Immature natural killer cell (primary cell): Measurements from ENCODE around the gene RPUSD4. TPM values are rescaled to one million over a fixed set of nuclear protein-coding genes. Genes with fewer than 3 reads are reported as not detected.

ENCODE experiments used
- DNase-seq, 3 donors: peaks; one replicate each; pipeline ENCODE4 v3.0.0; 2022; ENCODE audit warnings: mixed read lengths in 1 of 3
- H3K27ac Mint-ChIP-seq, 6 donors: one replicate each; pipeline ENCODE4 v1.8.0; 2020; ENCODE audit warnings: mixed read lengths in 6 of 6, mild to moderate bottlenecking in 5 of 6, inconsistent platforms in 4 of 6, moderate library complexity in 3 of 6
- H3K27me3 Mint-ChIP-seq, 3 donors: one replicate each; pipeline ENCODE4 v1.8.0; 2020 to 2021; ENCODE audit warnings: low read depth in 3 of 3, mild to moderate bottlenecking in 3 of 3, mixed read lengths in 3 of 3, moderate library complexity in 3 of 3, inconsistent platforms in 1 of 3
- H3K36me3 Mint-ChIP-seq, 3 donors: one replicate each; pipeline ENCODE4 v1.8.0; 2020; ENCODE audit warnings: mixed read lengths in 3 of 3, inconsistent platforms in 2 of 3, mild to moderate bottlenecking in 2 of 3
- H3K4me1 Mint-ChIP-seq, 2 donors: one replicate each; pipeline ENCODE4 v1.8.0; 2020; ENCODE audit warnings: inconsistent platforms in 2 of 2, mild to moderate bottlenecking in 2 of 2, mixed read lengths in 2 of 2, moderate library complexity in 1 of 2
- H3K4me3 Mint-ChIP-seq, 5 donors: one replicate each; pipeline ENCODE4 v1.8.0; 2020; ENCODE audit warnings: mild to moderate bottlenecking in 5 of 5, mixed read lengths in 5 of 5, inconsistent platforms in 3 of 5, moderate library complexity in 3 of 5
- H3K9me3 Mint-ChIP-seq, 6 donors: one replicate each; pipeline ENCODE4 v1.8.0; 2020; ENCODE audit warnings: mild to moderate bottlenecking in 6 of 6, mixed read lengths in 6 of 6, inconsistent platforms in 4 of 6, moderate library complexity in 3 of 6
- polyA plus RNA-seq, 3 donors: library from polyadenylated mRNA; unstranded; fragments of 300-500 nt; fragmentation: Illumina TruSeq; gene quantifications; one replicate each; pipeline ENCODE4 v1.2.3, GENCODE V29; 2021

Gene RPUSD4
- polyA plus RNA-seq, 3 donors from 2014 or later: 4.5 to 15.0 (median 10.5) TPM

DNA sequence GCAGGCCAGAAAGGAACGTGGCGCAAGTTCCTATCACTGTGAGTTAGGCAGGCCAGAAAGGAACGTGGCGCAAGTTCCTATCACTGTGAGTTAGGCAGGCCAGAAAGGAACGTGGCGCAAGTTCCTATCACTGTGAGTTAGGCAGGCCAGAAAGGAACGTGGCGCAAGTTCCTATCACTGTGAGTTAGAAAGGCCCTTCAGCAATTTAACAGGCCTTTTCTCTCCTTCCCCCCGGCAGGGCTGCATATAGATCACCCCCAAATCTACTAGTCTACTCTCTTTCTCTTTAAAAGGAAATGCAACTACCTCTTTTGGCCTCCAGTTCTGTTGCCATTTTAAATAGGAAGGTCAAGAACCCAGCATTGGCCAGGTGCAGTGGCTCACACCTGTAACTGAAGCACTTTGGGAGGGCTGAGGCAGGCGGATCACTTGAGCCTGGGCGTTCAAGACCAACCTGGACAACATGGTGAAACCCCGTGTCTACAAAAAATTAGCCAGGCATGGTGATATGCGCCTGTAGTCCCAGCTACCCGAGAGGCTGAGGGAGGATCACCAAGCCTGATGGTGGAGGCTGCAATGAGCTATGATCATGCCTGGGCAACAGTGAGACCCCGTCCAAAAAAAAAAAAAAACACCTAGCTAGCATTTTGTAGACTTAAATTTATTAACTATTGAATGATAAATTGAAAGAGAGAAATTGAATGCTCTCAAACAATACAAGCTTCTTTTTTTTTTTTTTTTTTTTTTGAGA is 15.1 kb upstream of the RPUSD4 start:
- no peak overlapping the region for H3K27ac Mint-ChIP-seq
- no peak overlapping the region for H3K4me3 Mint-ChIP-seq
- H3K36me3 Mint-ChIP-seq: peaks cover 0 to 3% (median 0%) of the 10 kb centered on the region in 3 donors
- peaks cover 0 to 3% (median 0%) of the 10 kb centered on the region in 3 donors for H3K27me3 Mint-ChIP-seq
- no peaks in the 10 kb centered on the region for H3K4me1 Mint-ChIP-seq
- H3K9me3 Mint-ChIP-seq: no peaks in the 10 kb centered on the region
- DNase-seq: no peak

DNA sequence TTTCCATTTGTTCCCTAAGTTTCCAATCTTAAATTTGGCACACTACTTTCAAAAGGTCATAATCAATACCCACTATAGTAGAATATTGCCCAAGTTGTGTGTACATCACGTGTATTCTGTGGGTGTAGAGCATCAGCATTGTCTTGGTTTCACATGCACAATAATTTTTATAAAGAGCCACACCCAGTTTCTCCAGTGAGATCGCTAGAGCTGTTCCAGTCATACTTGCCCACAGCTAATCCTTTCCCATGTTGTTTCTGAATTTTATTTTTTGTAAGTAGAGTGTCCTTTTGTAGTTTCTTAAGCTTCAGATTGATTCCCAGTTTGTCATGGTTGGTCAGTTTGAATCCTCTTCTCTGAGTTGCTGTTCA is 13.8 kb upstream of the RPUSD4 start:
- Mint-ChIP-seq H3K27me3 (peaks cover 0 to 3% (median 0%) of the 10 kb centered on the region in 3 donors), H3K4me3 (no peak overlapping the region), H3K4me1 (no peaks in the 10 kb centered on the region), H3K27ac (no peak overlapping the region), H3K9me3 (no peaks in the 10 kb centered on the region), H3K36me3 (peaks cover 0 to 3% (median 0%) of the 10 kb centered on the region in 3 donors)
- DNase-seq: no peak

DNA sequence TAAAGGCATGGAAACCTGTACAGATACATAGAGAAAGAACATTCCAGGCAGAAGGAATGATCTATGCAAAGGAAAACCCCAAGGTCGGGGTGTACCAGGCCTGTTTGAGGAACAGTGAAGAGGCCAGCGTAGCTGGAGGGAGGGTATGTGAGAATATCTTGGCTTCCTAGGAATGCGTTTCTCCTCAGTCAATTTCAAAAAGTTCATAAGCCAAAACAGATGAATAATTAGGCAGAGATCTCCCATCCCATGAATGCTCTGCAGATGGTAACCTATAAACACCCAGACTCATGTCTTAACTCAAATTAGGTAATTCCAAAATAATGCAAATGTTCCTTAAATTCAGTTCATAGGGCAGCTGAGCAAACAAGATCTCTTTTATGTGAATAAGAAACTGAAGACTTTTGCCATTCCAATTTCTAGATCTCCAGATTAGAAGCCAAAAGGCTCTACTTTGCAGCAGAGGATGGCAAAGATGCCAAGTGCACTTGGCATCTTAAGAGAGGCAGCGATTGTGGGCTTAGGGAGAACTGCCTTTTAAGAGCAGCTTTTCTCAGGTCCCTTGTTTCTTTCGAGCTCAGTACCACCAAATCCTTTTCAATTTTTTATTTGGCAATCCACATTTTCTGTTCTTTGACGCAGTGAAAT is 13.3 kb upstream of the RPUSD4 start:
- H3K9me3 Mint-ChIP-seq: no peaks in the 10 kb centered on the region
- no peak overlapping the region for H3K4me3 Mint-ChIP-seq
- H3K27ac Mint-ChIP-seq: no peak overlapping the region
- no peaks in the 10 kb centered on the region for H3K4me1 Mint-ChIP-seq
- peaks cover 0 to 3% (median 0%) of the 10 kb centered on the region in 3 donors for H3K27me3 Mint-ChIP-seq
- DNase-seq: no peak
- peaks cover 0 to 2% (median 0%) of the 10 kb centered on the region in 3 donors for H3K36me3 Mint-ChIP-seq

DNA sequence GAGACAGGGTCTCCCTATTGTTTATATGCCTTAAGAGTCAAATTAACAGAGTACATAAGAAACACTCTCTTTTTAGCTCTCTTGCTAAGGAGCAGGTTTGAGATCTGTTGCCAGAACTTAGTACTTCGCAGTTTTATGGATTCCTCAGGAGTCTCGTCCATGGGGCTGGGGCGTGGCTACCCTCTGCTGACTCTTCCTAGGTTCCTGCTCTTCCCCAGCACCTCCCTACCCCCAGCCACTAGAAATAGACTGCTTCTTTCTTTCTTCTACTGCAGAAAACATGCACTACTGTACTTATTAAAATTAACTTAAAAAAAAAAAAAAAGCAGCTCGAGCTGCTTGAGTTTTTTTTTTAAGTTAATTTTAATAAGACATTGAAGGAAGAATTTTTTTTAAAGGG is 8.1 kb upstream of the RPUSD4 start:
- H3K4me1 Mint-ChIP-seq: no peaks in the 10 kb centered on the region
- H3K4me3 Mint-ChIP-seq: no peak overlapping the region
- no peaks in the 10 kb centered on the region for H3K36me3 Mint-ChIP-seq
- H3K27ac Mint-ChIP-seq: no peak overlapping the region
- no peak for DNase-seq
- H3K9me3 Mint-ChIP-seq: no peaks in the 10 kb centered on the region
- no peaks in the 10 kb centered on the region for H3K27me3 Mint-ChIP-seq

DNA sequence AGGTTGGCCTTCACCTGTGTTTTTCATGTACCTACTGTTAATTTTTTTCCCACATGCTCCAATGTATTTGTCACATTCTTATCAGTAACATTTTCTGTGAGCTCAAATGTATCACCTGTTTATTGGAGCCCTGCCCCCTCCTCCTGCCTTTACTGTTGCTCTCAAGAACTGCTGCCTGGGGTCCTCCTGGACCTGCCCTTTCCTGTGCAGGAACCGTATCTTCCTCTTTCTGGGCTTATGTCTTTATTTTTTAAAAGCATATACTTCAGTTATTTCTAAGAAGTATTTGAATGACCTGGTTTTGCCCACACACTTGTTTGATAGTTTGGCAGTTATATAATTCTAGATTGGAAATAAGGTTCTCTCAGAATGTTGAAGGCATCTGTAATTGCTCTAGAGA is 6.0 kb upstream of the RPUSD4 start:
- no peak for DNase-seq
- H3K9me3 Mint-ChIP-seq: no peaks in the 10 kb centered on the region
- H3K4me1 Mint-ChIP-seq: peaks cover 7 to 8% of the 10 kb centered on the region in 2 donors
- H3K27me3 Mint-ChIP-seq: peaks cover 0 to 2% (median 0%) of the 10 kb centered on the region in 3 donors
- peak overlapping the region in 1 of 6 donors; percentile 36 for H3K27ac Mint-ChIP-seq
- H3K36me3 Mint-ChIP-seq: no peaks in the 10 kb centered on the region
- no peak overlapping the region for H3K4me3 Mint-ChIP-seq

DNA sequence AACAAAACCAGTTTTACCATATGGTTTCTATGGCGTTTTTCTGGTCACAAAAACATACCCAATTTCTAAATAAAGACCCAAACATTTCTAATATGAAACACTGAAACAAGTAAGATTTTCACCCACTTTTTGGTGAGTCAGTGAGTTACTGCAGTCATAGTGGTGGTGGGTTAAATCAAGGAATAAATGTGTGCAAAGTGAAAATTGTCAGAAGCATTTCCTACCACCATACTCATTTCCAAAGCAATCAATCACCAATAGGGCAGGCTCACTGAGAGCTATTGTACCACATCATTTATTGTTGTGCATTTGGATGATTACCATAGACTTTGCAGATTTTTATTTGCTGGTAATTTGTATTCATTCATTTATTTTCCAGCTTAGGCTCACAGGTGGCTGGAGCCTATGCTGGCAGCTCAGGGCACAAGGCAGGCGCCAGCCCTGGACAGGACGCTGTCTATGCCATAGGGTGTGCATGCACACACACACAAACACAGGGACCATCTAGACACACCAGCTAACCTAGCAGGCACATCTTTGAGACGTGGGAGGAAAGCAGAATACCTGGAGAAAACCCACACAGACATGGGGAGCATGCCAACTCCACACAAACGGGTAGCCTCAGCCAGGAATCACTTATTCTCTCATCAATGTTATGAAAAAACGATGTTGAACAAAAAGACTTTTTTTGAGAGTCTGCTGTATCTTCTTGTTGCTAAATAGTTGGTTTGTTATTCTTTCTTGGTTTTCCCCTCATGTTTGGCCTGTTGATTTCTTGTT is 5.3 kb upstream of the RPUSD4 start:
- Mint-ChIP-seq H3K9me3 (no peaks in the 10 kb centered on the region), H3K4me1 (peaks cover 14 to 16% of the 10 kb centered on the region in 2 donors), H3K27ac (no peak overlapping the region), H3K27me3 (peaks cover 0 to 2% (median 0%) of the 10 kb centered on the region in 3 donors), H3K36me3 (no peaks in the 10 kb centered on the region), H3K4me3 (no peak overlapping the region)
- DNase-seq: no peak

DNA sequence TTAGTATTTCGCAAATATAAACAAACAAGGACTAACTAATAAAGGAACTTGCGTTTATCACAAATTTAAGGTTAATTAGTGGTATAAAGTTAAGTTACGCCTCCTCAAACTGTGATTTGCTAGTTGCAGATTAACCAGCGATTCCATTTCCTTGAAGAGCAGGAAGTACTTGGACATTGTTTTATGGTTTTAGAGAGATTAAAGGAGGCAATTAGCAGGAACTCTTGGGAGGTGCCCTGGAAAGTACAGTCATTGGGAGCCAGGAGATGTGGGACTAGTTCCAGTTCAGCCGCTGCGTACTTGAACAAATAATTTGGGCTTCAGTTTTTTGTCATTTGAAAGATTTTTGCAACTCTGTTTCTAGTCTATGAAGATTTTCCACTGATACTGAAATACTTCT is 3.4 kb upstream of the RPUSD4 start:
- H3K27me3 Mint-ChIP-seq: peaks cover 2 to 4% (median 2%) of the 10 kb centered on the region in 3 donors
- no peaks in the 10 kb centered on the region for H3K36me3 Mint-ChIP-seq
- H3K4me1 Mint-ChIP-seq: peaks cover 29 to 34% of the 10 kb centered on the region in 2 donors
- no peak for DNase-seq
- H3K27ac Mint-ChIP-seq: no peak overlapping the region
- no peaks in the 10 kb centered on the region for H3K9me3 Mint-ChIP-seq
- H3K4me3 Mint-ChIP-seq: no peak overlapping the region

DNA sequence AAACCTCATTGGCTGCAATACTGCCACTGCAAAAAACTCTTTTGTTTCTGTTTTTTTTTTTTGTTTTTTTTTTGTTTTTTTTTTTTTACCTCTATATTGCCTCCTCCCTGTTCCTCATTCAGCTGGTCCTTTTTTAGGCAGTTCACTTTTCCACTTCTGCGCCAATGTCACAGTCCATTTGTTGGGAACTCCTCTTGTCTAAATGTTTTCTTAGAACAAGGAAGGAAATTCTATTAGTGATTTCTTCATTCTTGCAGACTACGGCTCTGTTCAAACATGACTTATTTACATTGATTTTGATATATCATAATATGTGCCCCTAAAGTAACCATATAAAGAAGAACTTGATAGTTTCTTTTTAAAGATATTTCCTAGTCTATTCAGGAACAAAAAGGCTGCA is 3.0 kb upstream of the RPUSD4 start:
- Mint-ChIP-seq H3K4me1 (peaks cover 29 to 34% of the 10 kb centered on the region in 2 donors), H3K27me3 (peaks cover 2 to 4% (median 2%) of the 10 kb centered on the region in 3 donors), H3K36me3 (peaks cover 0 to 2% (median under 1%) of the 10 kb centered on the region in 3 donors), H3K27ac (no peak overlapping the region), H3K9me3 (no peaks in the 10 kb centered on the region), H3K4me3 (no peak overlapping the region)
- DNase-seq: no peak

DNA sequence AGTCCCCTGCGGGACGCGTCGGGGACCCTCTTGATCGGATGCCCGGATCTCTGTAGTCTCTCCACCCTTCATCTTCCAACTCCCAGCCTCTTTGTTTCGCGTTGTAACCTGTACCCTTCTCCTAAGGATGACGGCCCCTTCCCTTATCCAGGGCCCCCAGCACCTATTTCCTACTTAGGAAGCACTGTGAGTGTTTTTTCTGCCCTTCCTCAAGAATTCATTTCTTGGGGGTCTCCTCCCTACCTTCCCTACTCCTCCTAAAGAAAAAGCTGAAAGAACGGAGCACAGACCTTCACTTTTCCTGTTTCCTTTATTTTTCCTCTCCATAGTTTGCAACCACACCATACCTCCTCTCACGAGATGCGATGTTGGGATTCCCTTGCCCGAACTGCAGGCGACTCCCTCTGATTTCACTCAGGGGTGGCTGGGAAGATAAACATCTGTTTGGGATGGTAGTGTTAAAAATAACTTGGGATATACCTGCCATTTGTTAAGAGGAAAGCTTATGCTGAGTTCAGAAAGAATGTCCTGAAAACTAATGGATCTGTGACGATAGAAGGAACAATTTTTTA is 725 bp upstream of the RPUSD4 start:
- H3K36me3 Mint-ChIP-seq: peaks cover 0 to 12% (median 4%) of the 10 kb centered on the region in 3 donors
- no peaks in the 10 kb centered on the region for H3K9me3 Mint-ChIP-seq
- H3K27ac Mint-ChIP-seq: peak overlapping the region; percentile 83 to 97 (median 94)
- no peak for DNase-seq
- H3K4me1 Mint-ChIP-seq: peaks cover 29 to 34% of the 10 kb centered on the region in 2 donors
- peaks cover 2 to 4% (median 2%) of the 10 kb centered on the region in 3 donors for H3K27me3 Mint-ChIP-seq
- H3K4me3 Mint-ChIP-seq: peak overlapping the region; percentile 97 to 99 (median 98)

DNA sequence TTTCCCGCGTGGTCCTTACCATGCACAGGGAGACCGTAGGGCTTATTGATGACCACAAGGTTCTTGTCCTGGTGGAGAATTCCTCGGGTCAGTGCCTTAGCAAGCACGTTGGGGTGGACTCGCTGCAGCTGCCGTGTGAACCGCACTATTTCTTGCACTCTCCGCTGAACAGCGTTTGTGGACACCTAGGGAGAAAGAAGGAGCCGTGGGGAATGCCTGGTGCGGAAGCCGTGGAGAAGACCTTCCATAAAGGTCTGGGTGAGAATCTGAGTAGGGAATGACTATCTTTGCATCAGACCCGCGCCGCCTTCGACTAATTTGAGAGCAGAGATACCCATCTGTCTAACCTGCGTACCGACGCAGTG is 597 bp downstream of the RPUSD4 start:
- Mint-ChIP-seq H3K4me1 (peaks cover 29 to 34% of the 10 kb centered on the region in 2 donors), H3K27ac (peak overlapping the region; percentile 83 to 97 (median 94)), H3K4me3 (peak overlapping the region; percentile 97 to 99 (median 98)), H3K27me3 (peaks cover 2 to 4% (median 2%) of the 10 kb centered on the region in 3 donors), H3K9me3 (no peaks in the 10 kb centered on the region), H3K36me3 (peaks cover 3 to 15% (median 8%) of the 10 kb centered on the region in 3 donors)
- DNase-seq: no peak

DNA sequence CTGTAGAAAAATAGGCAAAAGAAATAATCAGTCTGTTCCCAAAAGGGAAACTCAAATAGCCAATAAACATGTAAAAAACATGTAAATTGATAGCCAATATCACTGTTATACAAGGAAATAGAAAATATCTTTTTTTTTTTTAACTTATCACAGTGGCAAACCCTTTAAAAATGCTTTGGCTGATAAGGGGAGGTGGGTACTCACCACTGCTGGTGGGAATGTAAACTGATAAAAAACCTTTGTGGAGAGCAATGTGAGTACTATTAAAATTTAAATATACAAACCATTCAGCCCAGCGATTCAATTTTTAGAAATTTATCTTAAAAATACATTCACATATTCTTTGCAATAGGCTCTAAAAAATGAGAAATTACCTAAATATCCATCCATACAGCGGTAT is 3.6 kb downstream of the RPUSD4 start:
- H3K27me3 Mint-ChIP-seq: peaks cover 2 to 4% (median 3%) of the 10 kb centered on the region in 3 donors

DNA sequence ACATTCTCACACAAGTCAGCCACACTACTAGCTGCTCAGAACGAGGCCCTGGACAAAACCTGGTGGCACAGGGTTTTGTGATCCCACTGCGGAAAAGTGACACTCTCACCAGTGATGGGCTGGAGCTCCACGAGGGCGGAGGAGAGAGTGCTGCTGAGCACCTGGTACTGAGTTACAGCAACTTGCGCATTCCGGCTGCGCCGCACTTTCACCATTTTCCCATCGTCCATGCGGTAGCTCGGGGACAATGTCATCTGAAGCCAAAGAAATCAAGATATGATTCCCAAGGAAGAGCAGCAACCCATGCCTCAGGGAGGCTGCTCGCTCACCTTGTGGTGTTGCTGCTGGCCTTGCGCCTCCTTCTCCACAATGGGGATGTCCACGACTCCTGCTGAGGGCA is 6.1 kb downstream of the RPUSD4 start:
- Mint-ChIP-seq H3K4me3 (no peak overlapping the region), H3K36me3 (peaks cover 22 to 58% (median 32%) of the 10 kb centered on the region in 3 donors), H3K27me3 (peaks cover 0 to 1% (median 0%) of the 10 kb centered on the region in 3 donors), H3K9me3 (no peaks in the 10 kb centered on the region), H3K27ac (no peak overlapping the region), H3K4me1 (peaks cover 1 to 4% of the 10 kb centered on the region in 2 donors)
- no peak for DNase-seq

More for the DNA sequence above, 3.6 kb downstream of the RPUSD4 start:
- Mint-ChIP-seq H3K4me1 (peaks cover 26 to 30% of the 10 kb centered on the region in 2 donors), H3K27ac (no peak overlapping the region), H3K4me3 (no peak overlapping the region), H3K9me3 (no peaks in the 10 kb centered on the region), H3K36me3 (peaks cover 8 to 40% (median 20%) of the 10 kb centered on the region in 3 donors)
- no peak for DNase-seq

DNA sequence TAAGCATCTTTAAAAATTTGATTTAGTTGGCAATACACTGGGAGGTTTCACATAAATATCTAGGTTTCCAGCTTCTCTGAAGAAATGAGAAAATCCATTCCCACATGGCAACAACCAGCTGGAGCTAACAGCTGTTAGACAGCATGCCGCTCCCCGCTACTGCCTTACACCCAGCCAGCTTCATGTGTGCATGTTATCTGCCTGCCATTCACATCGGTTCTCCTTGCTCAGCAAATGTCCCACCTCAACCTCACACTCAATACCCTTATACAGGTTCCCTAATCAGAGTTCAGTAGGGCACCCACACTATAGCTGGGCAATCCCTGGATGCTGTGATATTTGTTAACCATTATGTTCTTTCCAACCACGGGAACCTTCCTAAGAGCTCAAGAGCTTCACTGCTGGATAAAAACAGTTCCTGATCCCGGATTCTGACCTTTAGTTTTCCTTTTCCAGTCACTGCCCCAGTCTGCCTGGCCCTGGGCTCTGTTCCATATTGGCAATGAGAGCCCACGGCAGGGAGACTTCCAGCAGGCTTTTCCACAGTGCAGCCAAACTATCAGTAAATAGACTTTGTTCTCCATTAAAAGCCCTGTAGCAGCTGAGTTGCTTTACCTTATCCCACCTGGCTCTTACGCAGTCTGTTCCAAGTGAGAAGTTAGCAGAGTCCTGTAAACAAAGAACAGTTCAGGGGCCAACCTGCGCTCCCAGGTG is 8.6 kb downstream of the RPUSD4 start:
- Mint-ChIP-seq H3K36me3 (peaks cover 32 to 60% (median 34%) of the 10 kb centered on the region in 3 donors), H3K4me3 (no peak overlapping the region), H3K9me3 (no peaks in the 10 kb centered on the region), H3K27me3 (peaks cover 0 to 1% (median 0%) of the 10 kb centered on the region in 3 donors), H3K4me1 (no peaks in the 10 kb centered on the region), H3K27ac (no peak overlapping the region)
- DNase-seq: no peak
